ENCODE data around the gene MALL.

Gene MALL

DNA sequence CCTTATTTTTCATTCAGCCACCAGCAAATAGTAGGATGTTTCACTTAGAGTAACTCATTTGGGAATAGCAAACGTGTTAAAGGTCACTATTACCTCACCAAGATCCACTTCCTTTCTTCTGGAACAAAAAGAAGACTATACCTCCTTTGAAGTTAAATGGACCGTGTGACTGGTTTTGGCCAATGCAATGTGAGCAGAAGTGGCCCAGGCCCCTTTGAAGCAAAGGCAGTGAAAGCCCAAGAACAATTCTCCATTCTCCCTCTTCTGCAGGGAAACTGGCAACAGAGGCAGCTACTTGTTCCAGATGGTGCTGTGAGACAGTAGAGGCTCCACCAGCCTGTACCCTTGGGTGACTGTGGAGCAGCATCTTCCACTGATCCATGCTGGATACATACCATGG lies 11.3 kb upstream of the MALL start:
- H3K4me3 ChIP-seq (ENCODE audit: low read depth, low read length): no peak overlapping the region
- TF ChIP-seq, protein P1, sequence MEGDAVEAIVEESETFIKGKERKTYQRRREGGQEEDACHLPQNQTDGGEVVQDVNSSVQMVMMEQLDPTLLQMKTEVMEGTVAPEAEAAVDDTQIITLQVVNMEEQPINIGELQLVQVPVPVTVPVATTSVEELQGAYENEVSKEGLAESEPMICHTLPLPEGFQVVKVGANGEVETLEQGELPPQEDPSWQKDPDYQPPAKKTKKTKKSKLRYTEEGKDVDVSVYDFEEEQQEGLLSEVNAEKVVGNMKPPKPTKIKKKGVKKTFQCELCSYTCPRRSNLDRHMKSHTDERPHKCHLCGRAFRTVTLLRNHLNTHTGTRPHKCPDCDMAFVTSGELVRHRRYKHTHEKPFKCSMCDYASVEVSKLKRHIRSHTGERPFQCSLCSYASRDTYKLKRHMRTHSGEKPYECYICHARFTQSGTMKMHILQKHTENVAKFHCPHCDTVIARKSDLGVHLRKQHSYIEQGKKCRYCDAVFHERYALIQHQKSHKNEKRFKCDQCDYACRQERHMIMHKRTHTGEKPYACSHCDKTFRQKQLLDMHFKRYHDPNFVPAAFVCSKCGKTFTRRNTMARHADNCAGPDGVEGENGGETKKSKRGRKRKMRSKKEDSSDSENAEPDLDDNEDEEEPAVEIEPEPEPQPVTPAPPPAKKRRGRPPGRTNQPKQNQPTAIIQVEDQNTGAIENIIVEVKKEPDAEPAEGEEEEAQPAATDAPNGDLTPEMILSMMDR (conservative IDR thresholded peaks at IDR 0.05; ENCODE audit: low read depth, low read length): no peak
- no peak for DNase-seq (ENCODE audit: low read depth)

DNA sequence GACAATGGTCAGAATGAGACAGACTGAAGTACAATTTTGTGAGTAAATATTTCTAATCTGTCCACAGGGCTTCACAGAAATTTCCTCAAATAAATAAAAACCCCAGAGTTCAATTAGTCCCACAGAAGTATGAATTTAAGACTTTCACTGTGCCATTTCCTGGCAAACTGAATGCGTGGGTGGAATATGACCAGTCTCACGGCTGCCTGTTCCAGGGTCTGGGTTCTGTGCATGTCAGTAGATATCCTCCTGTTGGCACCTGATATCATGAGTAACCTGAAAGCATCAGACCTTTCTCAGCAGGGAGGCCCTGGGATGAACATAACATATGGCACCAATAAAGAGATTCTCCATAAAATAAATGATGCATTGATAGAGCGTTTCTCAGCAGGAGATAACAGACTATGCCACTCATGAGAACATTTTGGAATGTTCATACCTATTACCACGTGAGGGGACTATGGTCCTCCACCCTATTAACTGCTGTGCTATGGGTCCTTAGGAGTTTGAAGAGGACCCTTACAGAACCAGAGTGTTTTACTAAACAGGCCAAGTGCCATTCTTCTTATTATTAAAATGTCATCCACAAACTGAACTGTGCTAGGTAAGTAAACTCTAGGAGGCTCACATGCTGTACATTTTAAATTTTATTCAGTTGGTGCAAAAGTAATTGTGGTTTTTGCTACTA lies 10.6 kb upstream of the MALL start:
- no peak for DNase-seq (ENCODE audit: low read depth)
- no peak overlapping the region for H3K4me3 ChIP-seq (ENCODE audit: low read depth, low read length)
- TF ChIP-seq, protein P1 (conservative IDR thresholded peaks at IDR 0.05; ENCODE audit: low read depth, low read length): no peak

DNA sequence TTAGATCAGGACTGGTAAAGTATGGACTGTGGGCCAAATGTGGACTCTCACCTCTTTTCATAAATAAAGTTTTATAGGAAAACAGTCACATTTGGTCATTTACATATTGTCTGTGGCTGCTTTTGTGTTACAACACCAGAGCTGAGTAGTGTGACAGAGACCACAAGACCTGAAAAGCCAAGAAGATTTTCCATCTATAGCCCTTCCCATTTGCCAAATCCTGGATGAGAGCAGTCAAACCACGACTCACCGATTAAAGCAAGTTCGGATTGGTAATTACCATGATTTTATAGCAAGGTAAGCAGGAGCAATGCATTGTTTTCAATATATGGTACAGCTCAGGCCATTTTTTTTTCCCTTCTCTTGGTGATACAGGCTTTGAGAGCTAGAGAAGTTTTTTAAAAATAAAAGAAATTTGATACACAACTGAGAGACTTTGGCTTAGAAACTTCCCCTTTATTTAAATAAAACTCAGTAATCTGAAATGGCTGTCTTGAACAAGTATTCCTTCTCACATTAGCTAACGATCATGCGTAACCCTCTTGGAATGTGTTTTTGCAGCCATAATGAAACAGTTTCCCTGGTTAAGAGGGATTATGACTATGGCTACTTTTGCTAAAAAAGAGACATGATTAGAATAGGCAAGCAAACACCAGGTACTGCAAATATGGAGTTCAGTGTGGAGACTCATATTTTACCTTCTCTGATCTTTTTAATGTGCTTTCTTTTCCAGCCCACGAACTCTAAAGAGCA lies 9.5 kb upstream of the MALL start:
- DNase-seq (ENCODE audit: low read depth): no peak
- H3K4me3 ChIP-seq (ENCODE audit: low read depth, low read length): no peak overlapping the region
- TF ChIP-seq, protein P1 (conservative IDR thresholded peaks at IDR 0.05; ENCODE audit: low read depth, low read length): no peak

DNA sequence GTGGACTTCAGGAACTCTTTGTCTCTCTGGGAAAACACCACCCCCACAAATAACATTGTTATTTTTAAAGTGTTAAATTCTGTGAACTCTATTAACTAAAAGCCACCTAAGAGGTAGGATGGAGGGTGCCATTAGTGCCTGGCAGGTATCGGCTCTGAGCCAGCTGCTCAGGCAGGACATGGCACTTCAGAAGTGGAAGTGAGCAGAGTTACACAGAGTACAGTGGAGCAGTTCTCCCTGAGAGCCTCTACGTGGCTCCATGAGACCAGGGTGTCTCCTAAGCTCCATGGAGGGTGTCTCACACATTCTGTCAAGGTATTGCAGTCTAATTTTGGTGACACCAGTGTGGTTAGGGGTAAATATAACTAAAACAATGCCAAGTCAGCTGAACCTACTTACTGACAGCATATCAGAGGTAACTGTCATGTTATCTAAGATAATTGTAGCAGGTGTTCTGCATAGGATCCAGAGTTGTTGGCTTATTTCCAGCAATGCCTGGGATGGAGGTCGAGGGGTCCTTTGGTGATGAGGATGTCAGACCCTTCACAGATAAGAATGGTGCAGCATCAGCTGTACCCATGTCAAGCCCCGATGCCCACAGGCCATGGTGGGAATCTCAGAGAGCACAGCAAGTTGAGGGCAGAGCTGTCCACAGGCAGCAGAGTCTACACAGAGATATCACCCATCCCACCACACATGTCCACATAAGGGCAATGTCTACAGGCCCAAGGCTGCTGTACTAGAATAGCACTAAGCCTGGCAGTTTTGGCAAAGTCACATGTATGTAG lies 8.6 kb upstream of the MALL start:
- TF ChIP-seq, protein P1 (conservative IDR thresholded peaks at IDR 0.05; ENCODE audit: low read depth, low read length): no peak
- no peak for DNase-seq (ENCODE audit: low read depth)

DNA sequence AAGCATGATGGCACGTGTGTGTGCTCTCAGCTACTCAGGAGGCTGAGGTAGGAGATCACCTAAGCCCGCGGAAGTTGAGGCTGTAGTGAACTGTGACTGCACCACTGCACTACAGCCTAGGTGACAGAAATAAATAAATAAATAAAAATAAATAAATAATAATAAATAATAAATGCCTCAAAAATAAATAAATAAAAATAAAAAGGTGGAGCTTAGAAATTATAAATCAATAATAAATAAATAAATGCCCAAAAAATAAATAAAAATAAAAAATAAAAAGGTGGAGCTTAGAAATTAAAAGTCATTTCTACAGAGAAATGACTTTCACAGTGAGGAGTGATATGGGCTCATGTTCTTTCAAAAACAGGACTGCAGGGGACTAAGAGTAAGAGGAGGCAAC lies 6.0 kb upstream of the MALL start:
- DNase-seq (ENCODE audit: low read depth): no peak
- H3K4me3 ChIP-seq (ENCODE audit: low read depth, low read length): no peak overlapping the region
- TF ChIP-seq, protein P1 (conservative IDR thresholded peaks at IDR 0.05; ENCODE audit: low read depth, low read length): no peak

More for the DNA sequence above, 8.6 kb upstream of the MALL start:
- no peak overlapping the region for H3K4me3 ChIP-seq (ENCODE audit: low read depth, low read length)

DNA sequence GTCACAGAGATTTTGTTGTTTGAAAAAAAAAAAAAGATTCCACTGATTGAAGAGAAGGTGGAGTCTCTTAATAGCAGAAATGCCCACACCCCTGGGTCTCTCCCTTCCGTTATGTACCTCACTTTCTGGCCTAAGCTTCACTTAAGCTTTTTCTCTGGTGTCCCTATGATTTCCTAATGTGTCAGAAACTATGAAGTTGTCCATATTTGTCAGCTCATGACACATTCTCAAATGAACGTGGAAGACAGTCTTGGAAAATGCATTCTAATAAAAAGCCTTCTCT lies 5.4 kb upstream of the MALL start:
- TF ChIP-seq, protein P1 (conservative IDR thresholded peaks at IDR 0.05; ENCODE audit: low read depth, low read length): no peak
- no peak overlapping the region for H3K4me3 ChIP-seq (ENCODE audit: low read depth, low read length)
- no peak for DNase-seq (ENCODE audit: low read depth)
